Measurements from ENCODE around the gene ELP2. TPM values are rescaled to one million over a fixed set of nuclear protein-coding genes. Genes with fewer than 3 reads are reported as not detected.
"Not testable (repeated sequence)": the region's sequence is repeated elsewhere in the genome, so short reads cannot be mapped to it uniquely, and the experiment has no call there.

Gene ELP2
- total RNA-seq, result 74.0 TPM
- 55.9 TPM for polyA plus RNA-seq (ENCODE audit: insufficient read depth, low read depth, low replicate concordance)
- long read RNA-seq, donor 1, full-length matches to known transcripts, result 7 of 7 reads
- long read RNA-seq, donor 1, partial matches to known transcripts, result 0 of 7 reads
- long read RNA-seq, donor 1, other reads (novel, unspliced or antisense), result 0 of 7 reads
- long read RNA-seq, donor 2, full-length matches to known transcripts, result 12 of 18 reads
- long read RNA-seq, donor 2, partial matches to known transcripts, result 6 of 18 reads
- long read RNA-seq, donor 2, other reads (novel, unspliced or antisense), result 0 of 18 reads
- long read RNA-seq, donor 3, full-length matches to known transcripts, result 15 of 21 reads
- long read RNA-seq, donor 3, partial matches to known transcripts, result 6 of 21 reads
- long read RNA-seq, donor 3, other reads (novel, unspliced or antisense), result 0 of 21 reads
- long read RNA-seq, donor 4, full-length matches to known transcripts, result 11 of 11 reads
- long read RNA-seq, donor 4, partial matches to known transcripts, result 0 of 11 reads
- long read RNA-seq, donor 4, other reads (novel, unspliced or antisense), result 0 of 11 reads
- long read RNA-seq, donor 5, result 0 reads
- long read RNA-seq, donor 6, full-length matches to known transcripts, result 15 of 15 reads
- long read RNA-seq, donor 6, partial matches to known transcripts, result 0 of 15 reads
- long read RNA-seq, donor 6, other reads (novel, unspliced or antisense), result 0 of 15 reads
- long read RNA-seq, donor 7, full-length matches to known transcripts, result 48 of 63 reads
- long read RNA-seq, donor 7, partial matches to known transcripts, result 1 of 63 reads
- long read RNA-seq, donor 7, other reads (novel, unspliced or antisense), result 14 of 63 reads
- long read RNA-seq, donor 8, full-length matches to known transcripts, result 10 of 10 reads
- long read RNA-seq, donor 8, partial matches to known transcripts, result 0 of 10 reads
- long read RNA-seq, donor 8, other reads (novel, unspliced or antisense), result 0 of 10 reads
- long read RNA-seq, donor 9, full-length matches to known transcripts, result 4 of 4 reads
- long read RNA-seq, donor 9, partial matches to known transcripts, result 0 of 4 reads
- long read RNA-seq, donor 9, other reads (novel, unspliced or antisense), result 0 of 4 reads
- long read RNA-seq, donor 10, full-length matches to known transcripts, result 15 of 15 reads
- long read RNA-seq, donor 10, partial matches to known transcripts, result 0 of 15 reads
- long read RNA-seq, donor 10, other reads (novel, unspliced or antisense), result 0 of 15 reads

GRCh38 chr18:36129300-36130038 is at the start of gene ELP2, which contains the start of gene SLC39A6:
TSS of gene ELP2 (plus strand) at chr18:36129899. CDS start at chr18:36129934, 35 bp downstream.
TSS of gene SLC39A6 (minus strand) at chr18:36129340. CDS start at chr18:36127007, 2,333 bp downstream.
- FAIRE-seq, result no peak
- H3K4me3 ChIP-seq (ENCODE audit: low read length in 3 of 3), result peak within 1 kb of the TSS; percentile 92 to 96 (median 93)
- no peaks in the 10 kb centered on the region for H3K27me3 ChIP-seq (ENCODE audit: control insufficient read depth, insufficient read depth, low read length)
- intact Hi-C loops (cut with DNase I), result no loop called here
- peaks cover 0 to 6% (median 1%) of the 10 kb centered on the region in 3 donors for H3K36me3 ChIP-seq (ENCODE audit: control insufficient read depth in 2 of 3, insufficient read depth in 3 of 3, low read length in 3 of 3)
- H3K9me3 ChIP-seq (ENCODE audit: control insufficient read depth in 2 of 3, insufficient read depth in 1 of 3, low read length in 3 of 3), result no peaks in the 10 kb centered on the region
- peak within 1 kb of the TSS; percentile 87 to 98 (median 93) for H3K9ac ChIP-seq (ENCODE audit: low read length in 3 of 3)
- DNase-seq, result peak; percentile 96 to 98 (median 98)
- peak within 1 kb of the TSS; percentile 99 for H3K27ac ChIP-seq (ENCODE audit: low read depth in 2 of 2, low read length in 2 of 2)
- TF ChIP-seq CTCF (IDR thresholded peaks at IDR 0.05; ENCODE audit: borderline replicate concordance, extremely low read depth, insufficient read depth), result no peak
- H3K4me1 ChIP-seq (ENCODE audit: control insufficient read depth in 2 of 3, insufficient read depth in 2 of 3, low read depth in 1 of 3, low read length in 3 of 3), result peaks cover 0 to 12% (median 9%) of the 10 kb centered on the region in 3 donors

- H3K36me3 ChIP-seq (ENCODE audit: control insufficient read depth in 2 of 3, insufficient read depth in 3 of 3, low read length in 3 of 3); H3K4me1 ChIP-seq (ENCODE audit: control insufficient read depth in 2 of 3, insufficient read depth in 2 of 3, low read depth in 1 of 3, low read length in 3 of 3); H3K9me3 ChIP-seq (ENCODE audit: control insufficient read depth in 2 of 3, insufficient read depth in 1 of 3, low read length in 3 of 3); H3K27me3 ChIP-seq (ENCODE audit: control insufficient read depth, insufficient read depth, low read length); DNase-seq; intact Hi-C loops (cut with DNase I); H3K4me3 ChIP-seq (ENCODE audit: low read length in 3 of 3); FAIRE-seq; H3K9ac ChIP-seq (ENCODE audit: low read length in 3 of 3); H3K27ac ChIP-seq (ENCODE audit: low read depth in 2 of 2, low read length in 2 of 2): not testable (repeated sequence)
Observed at GRCh38 chr18:36081118-36081517, 48.6 kb upstream of the ELP2 start.

GRCh38 chr18:36083729-36084128 is 46.0 kb upstream of the ELP2 start:
- no peak overlapping the region for H3K9ac ChIP-seq (ENCODE audit: low read length in 3 of 3)
- no peak for FAIRE-seq
- no peak overlapping the region for H3K27ac ChIP-seq (ENCODE audit: low read depth in 2 of 2, low read length in 2 of 2)
- DNase-seq, result no peak
- intact Hi-C loops (cut with DNase I), result no loop called here
- H3K27me3 ChIP-seq (ENCODE audit: control insufficient read depth, insufficient read depth, low read length), result no peaks in the 10 kb centered on the region
- no peaks in the 10 kb centered on the region for H3K4me1 ChIP-seq (ENCODE audit: control insufficient read depth in 2 of 3, insufficient read depth in 2 of 3, low read depth in 1 of 3, low read length in 3 of 3)
- no peaks in the 10 kb centered on the region for H3K9me3 ChIP-seq (ENCODE audit: control insufficient read depth in 2 of 3, insufficient read depth in 1 of 3, low read length in 3 of 3)
- no peaks in the 10 kb centered on the region for H3K36me3 ChIP-seq (ENCODE audit: control insufficient read depth in 2 of 3, insufficient read depth in 3 of 3, low read length in 3 of 3)
- TF ChIP-seq CTCF (IDR thresholded peaks at IDR 0.05; ENCODE audit: borderline replicate concordance, extremely low read depth, insufficient read depth), result no peak
- H3K4me3 ChIP-seq (ENCODE audit: low read length in 3 of 3), result no peak overlapping the region
